HG03045 (cell line): ENCODE measurements around the gene NOSIP.

Experiments
- ATAC-seq: cut with Tn5 transposase; IDR thresholded peaks from one replicate; pipeline ENCODE4 v1.9.1; 2021; ENCODE audit warnings: mild to moderate bottlenecking, moderate library complexity; ENCODE audit not compliant: unreplicated experiment

Gene NOSIP

DNA sequence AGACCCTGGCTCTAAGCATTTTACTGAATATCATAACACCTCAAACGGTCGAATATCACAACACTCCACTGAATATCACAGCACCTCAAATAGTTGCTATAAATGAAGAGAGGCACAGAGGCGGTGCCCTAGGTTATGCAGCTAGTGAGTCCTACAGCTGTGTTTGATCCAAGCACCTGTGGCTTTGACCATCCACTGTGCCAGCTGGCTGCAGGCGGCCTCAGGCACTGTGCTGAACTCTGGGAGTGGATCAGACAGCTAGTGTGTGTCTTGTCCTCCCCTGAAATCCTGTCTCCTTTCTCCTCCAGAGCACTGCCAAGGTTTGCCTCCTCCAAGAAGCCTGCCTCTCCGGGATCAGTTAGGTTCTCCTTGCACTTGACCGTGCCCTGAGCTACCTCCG, 7.3 kb downstream of the NOSIP start:
- ATAC-seq = no peak

DNA sequence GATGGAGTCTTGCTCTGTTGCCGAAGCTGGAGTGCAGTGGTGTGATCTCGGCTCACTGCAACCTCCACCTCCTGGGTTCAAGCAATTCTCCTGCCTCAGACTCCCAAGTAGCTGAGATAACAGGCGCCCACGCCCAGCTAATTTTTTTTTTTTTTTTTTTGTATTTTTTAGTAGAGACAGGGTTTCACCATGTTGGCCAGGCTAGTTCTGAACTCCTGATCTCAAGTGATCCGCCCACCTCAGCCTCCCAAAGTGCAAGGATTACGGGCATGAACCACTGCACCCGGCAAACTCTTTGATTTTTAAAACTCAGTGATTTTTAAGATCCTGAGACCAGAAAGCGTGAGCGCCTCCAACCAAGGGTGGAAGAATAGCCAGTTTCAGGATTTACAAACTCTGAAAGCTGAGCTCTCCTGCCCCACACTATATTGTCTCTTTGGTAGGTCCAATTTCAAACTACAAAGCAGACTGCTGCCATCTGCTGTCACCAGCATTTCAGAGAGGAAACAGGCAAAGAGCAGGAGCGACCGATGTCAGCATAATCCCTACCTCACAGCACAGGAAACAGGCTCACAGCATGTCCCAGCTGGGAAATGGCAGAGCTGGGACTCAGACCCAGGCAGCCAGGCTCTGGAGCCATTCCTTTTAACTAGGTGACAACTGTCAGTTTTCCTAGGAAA, 9.2 kb downstream of the NOSIP start:
- ATAC-seq = no peak

DNA sequence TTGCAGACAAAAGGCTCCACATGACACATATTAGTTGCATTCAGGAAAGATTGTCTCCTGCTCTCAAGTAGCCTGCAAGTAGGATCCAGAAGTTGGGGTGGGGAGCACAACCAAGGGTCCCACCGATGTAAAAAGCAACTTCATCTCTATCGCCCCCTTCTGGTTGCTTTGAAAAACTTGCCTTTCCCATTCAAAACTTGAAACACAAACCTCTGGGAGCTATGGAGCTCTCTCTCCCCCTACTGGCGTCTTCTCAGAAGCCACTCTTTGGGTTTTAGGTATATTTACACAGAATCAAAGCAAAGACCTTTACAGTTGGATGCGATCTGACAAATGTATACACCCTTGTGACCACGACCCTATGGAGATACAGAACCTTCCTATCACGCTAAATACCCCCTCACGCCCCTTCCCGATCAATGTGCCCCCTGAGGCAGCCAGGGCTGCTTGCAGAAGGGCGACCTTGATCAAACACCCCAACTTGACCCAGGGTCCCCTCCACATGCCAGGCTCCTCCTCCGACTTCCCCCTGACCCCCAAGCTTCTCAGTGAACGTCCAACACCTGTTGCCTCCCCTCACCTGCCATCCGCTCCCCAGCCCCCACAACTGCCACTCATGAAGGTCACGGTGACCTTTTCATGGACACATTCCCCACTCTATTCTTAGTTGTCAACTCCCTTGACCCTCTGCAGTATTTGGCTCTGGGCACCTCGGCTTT, 10.1 kb downstream of the NOSIP start:
- no peak for ATAC-seq

DNA sequence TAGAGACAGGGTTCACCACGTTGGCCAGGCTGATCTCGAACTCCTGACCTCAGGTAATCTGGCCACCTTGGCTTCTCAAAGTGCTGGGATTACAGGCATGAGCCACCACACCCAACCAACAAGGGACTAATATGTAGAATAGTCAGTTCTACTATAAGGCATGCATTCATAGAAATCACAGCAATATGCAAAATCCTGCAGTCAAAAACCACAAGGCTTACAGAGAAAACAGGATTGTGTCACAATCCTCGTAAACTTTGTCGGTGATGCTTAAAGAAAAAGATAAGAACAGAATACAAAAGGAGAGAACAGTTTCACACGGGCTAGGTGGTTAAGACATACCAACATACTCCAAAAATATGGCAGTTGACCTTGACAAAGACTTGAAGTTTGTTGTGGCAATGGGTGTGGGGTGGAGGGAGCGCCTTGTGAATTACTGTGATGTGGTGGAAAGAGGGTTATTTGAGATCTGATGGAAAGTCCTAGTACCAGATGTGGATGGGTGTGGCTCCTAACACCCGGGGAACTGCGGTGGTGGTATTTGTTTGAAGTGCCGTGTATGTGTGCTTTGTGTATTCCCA, 12.4 kb downstream of the NOSIP start:
- ATAC-seq = no peak

DNA sequence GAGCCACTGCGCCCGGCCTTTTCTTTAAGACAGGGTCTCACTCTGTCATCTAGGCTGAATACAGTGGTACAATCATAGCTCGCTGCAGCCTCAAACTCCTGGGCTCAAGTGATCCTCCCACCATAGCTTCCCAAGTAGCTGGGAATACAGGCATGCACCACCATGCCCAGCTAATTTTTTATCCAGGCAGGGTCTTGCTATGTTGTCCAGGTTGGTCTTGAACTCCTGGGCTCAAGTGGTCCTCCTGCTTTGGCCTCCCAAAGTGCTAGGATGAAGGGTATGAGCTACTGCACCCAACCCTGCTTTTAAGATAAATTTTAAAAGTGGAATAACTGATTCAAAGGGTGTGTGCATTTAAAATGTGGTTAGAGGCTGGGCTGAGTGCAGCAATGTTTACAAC, 14.1 kb downstream of the NOSIP start:
- ATAC-seq = no peak

DNA sequence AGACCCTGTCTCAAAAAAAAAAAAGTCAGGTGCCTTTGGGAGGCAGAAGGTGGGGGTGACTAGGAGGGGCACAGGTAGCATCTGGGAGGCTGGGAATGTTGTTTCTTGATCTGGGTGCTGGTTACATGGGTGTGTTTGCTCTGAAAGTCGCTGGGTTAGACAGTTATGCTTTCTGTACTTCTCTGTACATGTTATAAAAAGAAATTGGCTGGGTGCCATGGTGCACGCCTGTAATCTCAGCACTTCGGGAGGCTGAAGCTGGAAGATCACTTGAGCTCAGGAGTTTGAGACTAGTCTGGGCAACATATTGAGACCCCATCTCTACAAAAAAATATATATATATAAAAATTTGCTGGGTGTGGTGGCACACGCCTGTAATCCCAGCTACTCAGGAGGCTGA, 15.1 kb downstream of the NOSIP start:
- ATAC-seq = no peak

GRCh38 chr19:49564616-49565045, 15.7 kb downstream of the NOSIP start:
- no peak for ATAC-seq

GRCh38 chr19:49560358-49560900, 19.9 kb downstream of the NOSIP start:
- ATAC-seq = no peak

- no peak for ATAC-seq
Measured at GRCh38 chr19:49559928-49560327, 20.4 kb downstream of the NOSIP start.

DNA sequence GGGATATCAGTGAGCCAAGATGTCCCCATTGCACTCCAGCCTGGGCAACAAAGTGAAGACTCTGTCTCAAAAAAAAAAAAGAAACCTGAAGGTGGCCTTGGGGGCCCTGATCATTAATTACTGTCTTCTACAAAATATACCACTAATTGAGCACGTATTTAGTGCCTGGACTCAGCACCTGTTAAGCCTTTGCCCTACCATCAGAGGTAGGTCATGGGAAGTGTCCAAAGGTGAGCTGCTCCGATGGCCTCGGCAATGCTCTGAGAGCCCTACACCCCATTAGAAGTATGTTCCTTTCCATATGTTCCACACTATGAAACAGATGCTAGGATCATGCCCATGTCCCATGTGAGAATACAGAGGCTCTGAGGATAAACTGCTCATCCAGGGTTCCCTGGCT, 20.9 kb downstream of the NOSIP start:
- no peak for ATAC-seq

DNA sequence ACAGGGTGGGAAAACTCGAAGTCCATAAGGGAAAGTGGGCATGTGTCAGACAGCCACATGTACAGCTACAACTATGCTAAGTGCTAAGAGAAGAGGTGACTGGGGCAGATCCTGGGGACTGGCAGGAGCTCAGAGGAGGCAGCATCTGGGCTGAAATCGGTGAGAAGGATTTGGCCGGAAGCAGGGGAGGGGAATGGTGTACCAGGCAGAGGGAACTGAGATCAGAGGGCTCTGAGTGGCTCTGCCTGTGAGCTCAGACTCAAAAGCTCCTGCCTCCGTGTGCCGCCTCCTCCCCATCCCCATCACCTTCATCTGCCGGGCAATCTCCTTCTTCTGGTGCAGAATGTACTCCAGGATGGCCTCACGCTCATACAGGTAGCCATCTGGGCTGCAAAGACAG, 21.8 kb downstream of the NOSIP start:
- ATAC-seq = no peak

DNA sequence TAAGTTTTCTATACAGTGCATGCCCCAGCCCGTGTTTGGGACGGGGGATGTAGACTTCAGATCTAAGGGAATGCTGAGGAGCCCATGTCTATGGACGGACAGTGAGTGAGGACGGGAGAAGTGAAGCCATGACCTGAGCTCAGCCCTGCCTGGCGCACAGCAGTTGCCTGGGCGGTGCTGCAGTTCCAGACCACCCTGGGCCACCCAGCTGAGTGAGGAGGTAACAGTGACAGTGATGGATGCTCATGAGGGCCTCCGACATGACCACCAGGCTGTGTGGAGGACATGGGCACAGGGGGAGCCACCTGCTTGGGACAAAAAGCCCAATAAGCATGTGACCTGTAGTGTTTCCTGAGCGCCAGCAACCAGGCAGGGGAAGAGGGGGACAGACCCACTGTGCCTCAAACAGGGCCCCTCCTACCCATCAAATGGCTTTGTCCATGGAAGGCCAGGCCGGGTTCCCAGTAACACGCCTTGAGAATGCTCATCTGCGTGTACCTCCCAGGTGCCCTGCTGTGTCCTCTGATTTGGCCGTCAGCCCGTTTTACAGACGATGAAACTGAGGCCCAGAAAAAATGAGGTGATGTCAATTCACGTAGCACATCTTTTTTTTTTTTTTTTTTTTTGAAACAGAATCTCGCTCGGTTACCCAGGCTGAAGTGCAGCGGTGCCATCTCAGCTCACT, 22.6 kb downstream of the NOSIP start:
- no peak for ATAC-seq

DNA sequence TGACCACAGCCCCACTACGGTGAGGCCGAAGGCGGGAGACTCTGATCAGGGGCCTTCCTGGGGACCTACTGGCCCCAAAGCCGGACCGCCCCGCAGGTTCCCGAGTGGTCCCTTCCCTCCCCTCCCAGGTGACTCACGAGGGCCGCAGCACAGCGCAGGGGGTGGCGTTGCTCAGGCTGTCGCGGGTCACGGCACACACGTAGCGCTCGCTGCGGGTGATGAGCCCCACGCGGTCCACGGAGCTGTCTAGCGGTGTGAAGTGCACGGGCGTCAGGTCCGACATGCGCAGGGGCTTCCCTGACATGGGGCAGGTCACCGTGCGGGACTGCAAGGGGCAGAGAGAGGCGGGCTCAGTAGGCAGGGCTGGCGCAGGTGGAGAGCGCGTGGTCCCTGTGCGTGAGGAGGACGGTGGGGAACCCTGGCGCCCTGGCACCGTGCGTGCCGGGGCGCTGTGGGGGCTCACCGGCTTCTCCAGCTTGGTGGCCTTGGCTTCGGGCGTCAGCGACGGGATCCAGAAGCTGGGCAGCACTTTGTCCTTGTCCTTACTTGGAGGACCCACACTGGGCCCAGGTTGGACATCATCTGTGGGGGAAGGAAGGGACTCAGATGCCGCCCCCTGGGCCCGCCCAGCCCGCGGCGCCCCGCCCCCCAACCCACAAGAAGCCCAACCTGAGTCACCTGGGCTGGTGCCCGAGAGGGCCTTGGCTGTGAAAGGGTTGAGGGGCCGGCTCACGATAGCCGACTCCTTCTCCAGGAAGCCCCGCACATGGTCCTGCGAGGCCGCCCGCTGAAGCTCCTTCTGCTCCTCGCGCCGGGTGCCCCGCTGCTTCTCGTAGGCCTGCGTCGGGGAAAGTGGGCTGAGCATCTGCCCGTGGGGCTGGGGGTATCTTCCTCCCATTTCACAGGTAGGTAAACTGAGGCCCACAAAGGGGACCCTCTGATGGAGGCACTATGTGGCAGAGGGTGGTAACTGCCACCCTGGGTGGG, 23.7 kb downstream of the NOSIP start:
- ATAC-seq = no peak

DNA sequence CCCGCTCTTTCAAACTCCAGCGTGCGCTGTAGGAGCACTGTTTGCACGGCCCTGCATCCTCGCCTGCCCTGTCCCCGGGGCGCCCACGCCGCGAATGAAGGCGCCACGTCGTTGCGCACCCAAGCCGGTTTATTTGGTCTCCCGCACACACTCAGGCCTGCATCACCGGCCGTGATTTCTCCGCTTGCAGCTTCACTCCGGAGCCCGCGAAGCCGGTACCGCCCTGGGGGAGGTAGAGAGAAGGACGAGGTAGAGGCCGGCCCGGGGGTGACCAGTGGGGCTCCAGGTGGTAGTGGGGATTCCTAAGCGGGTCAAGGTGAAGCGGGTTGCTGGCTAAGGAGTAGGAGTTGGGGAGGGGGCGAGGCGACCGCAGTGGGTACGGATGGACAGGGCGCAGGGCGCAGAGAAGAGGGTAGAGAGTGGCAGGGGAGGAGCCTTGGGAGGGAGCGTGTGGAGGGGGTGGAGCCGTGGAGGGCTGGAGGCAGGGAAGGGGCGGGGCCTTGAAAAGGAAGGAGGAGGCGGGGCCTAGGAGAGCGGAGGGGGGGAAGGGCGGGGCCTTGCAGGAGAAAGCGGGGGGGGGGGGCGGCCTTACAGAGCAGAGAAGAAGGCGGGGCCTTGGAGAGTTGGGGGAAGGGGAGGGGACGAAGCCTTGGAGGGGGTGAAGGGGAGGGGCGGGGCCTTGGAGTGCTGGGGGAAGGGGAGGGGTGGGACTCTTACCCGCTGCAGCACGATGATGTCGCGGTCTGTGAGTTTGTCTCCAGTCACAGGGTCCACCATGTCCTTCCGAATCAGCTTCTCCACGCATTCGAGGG, 24.6 kb downstream of the NOSIP start:
- no peak for ATAC-seq

- no peak for ATAC-seq
Measured at GRCh38 chr19:49554701-49555181, 25.6 kb downstream of the NOSIP start.

GRCh38 chr19:49553451-49554271, 26.7 kb downstream of the NOSIP start:
- ATAC-seq = no peak

- ATAC-seq = no peak
Measured at GRCh38 chr19:49552749-49553148, 27.6 kb downstream of the NOSIP start.

GRCh38 chr19:49551531-49551930, 28.8 kb downstream of the NOSIP start:
- no peak for ATAC-seq
